Glutamatergic neuron (in vitro differentiated cells): ENCODE measurements around the gene PGAP6. TPM values are rescaled to one million over a fixed set of nuclear protein-coding genes. Genes with fewer than 3 reads are reported as not detected.

ENCODE experiments used
- DNase-seq: peaks from one replicate; pipeline ENCODE4 v3.0.0; 2022
- H3K27ac Mint-ChIP-seq: one replicate; pipeline ENCODE4 v1.8.0; 2020; ENCODE audit warnings: mild to moderate bottlenecking, mixed read lengths, inconsistent platforms; ENCODE audit not compliant: unreplicated experiment
- H3K27me3 Mint-ChIP-seq: one replicate; pipeline ENCODE4 v1.8.0; 2020; ENCODE audit warnings: mild to moderate bottlenecking, moderate library complexity, mixed read lengths, inconsistent platforms; ENCODE audit not compliant: unreplicated experiment
- H3K36me3 Mint-ChIP-seq: one replicate; pipeline ENCODE4 v1.8.0; 2020; ENCODE audit warnings: mild to moderate bottlenecking, mixed read lengths, inconsistent platforms; ENCODE audit not compliant: unreplicated experiment
- H3K4me1 Mint-ChIP-seq: one replicate; pipeline ENCODE4 v1.8.0; 2020; ENCODE audit warnings: mild to moderate bottlenecking, low read depth, mixed read lengths, inconsistent platforms; ENCODE audit not compliant: unreplicated experiment
- H3K4me3 Mint-ChIP-seq: one replicate; pipeline ENCODE4 v1.8.0; 2020; ENCODE audit warnings: mild to moderate bottlenecking, mixed read lengths, inconsistent platforms; ENCODE audit not compliant: unreplicated experiment
- H3K9me3 Mint-ChIP-seq: one replicate; pipeline ENCODE4 v1.8.0; 2020; ENCODE audit warnings: mild to moderate bottlenecking, moderate library complexity, mixed read lengths, inconsistent platforms; ENCODE audit not compliant: unreplicated experiment
- total RNA-seq: library from RNA; stranded (reverse); fragmentation: NEBNext Ultra II Directional; extraction: Animal tissue kit (Norgen Biotek cat#: 25700); gene quantifications from one replicate; pipeline ENCODE4 v1.2.1, GENCODE V29; 2021; ENCODE audit not compliant: unreplicated experiment
- TF ChIP-seq, protein P1 (sequence below): fragments of 200-600 bp; sonication (generic); IDR thresholded peaks from one replicate; pipeline ENCODE4 v1.5.0; 2021; ENCODE audit not compliant: partially characterized antibody, unreplicated experiment

Gene PGAP6
- total RNA-seq, 1 donor from 2014 or later, result 54.5 TPM

DNA sequence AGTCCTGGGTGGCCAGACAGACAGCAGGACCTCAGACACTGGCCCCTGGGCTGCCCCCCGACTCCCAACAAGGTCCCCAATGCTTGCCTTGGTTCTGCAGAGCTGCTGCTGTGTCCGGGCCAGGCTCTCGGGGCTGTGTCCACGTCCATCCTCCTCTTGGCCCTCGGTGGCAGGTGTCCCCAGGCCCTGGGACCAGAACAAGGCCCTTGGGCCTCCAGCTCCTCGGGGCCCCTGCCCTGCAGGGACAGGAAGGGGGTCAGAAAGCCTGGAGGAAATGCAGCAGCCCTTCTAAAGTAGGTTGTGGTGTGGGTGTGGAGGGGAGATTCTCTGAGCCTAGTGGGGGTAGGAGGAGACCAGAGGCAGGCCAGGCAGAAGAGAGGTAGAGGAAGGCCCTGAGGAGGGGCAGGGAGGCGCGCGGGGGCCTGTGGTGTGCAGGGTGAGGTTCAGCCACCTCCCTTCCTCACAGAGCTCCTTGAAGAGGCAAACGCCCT lies 26.8 kb downstream of the PGAP6 start:
- TF ChIP-seq, protein P1, sequence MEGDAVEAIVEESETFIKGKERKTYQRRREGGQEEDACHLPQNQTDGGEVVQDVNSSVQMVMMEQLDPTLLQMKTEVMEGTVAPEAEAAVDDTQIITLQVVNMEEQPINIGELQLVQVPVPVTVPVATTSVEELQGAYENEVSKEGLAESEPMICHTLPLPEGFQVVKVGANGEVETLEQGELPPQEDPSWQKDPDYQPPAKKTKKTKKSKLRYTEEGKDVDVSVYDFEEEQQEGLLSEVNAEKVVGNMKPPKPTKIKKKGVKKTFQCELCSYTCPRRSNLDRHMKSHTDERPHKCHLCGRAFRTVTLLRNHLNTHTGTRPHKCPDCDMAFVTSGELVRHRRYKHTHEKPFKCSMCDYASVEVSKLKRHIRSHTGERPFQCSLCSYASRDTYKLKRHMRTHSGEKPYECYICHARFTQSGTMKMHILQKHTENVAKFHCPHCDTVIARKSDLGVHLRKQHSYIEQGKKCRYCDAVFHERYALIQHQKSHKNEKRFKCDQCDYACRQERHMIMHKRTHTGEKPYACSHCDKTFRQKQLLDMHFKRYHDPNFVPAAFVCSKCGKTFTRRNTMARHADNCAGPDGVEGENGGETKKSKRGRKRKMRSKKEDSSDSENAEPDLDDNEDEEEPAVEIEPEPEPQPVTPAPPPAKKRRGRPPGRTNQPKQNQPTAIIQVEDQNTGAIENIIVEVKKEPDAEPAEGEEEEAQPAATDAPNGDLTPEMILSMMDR, result no peak
- Mint-ChIP-seq H3K9me3 (peaks cover 4% of the 10 kb centered on the region), H3K4me3 (no peak overlapping the region), H3K36me3 (no peaks in the 10 kb centered on the region), H3K27ac (no peak overlapping the region), H3K4me1 (no peaks in the 10 kb centered on the region), H3K27me3 (no peaks in the 10 kb centered on the region)
- no peak for DNase-seq

DNA sequence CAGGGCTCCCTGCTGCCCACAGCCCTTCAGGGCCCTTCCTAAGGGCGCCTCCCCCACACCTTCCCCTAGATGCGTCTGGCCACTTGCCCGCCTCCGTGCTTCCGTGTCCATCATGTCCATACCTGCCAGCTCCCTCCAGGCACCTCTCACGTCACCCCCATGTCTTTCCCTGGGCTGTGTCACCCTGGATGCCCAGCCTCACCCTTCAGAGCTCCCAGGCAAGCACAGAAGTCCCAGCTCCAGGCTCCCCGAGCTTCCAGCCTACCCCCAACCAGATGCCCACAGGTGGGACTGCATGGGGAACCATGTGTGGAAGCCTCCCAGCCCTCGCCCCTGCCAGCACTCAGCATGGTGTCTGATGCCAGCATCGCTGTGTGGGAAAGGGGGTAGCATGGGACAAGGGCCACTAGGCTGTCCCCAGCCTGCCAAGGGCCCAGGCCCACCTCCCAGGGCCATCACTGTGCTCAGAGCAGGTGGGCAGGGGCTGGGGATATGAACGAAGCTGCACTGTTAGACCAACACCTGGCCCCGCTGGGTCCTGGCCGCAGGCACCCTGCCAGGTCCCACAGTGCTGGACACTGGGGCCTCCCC lies 27.4 kb downstream of the PGAP6 start:
- Mint-ChIP-seq H3K36me3 (no peaks in the 10 kb centered on the region), H3K9me3 (peaks cover 4% of the 10 kb centered on the region), H3K27ac (no peak overlapping the region), H3K4me1 (no peaks in the 10 kb centered on the region), H3K27me3 (no peaks in the 10 kb centered on the region), H3K4me3 (peak overlapping the region; percentile 52)
- DNase-seq, result no peak
- TF ChIP-seq, protein P1, result no peak

DNA sequence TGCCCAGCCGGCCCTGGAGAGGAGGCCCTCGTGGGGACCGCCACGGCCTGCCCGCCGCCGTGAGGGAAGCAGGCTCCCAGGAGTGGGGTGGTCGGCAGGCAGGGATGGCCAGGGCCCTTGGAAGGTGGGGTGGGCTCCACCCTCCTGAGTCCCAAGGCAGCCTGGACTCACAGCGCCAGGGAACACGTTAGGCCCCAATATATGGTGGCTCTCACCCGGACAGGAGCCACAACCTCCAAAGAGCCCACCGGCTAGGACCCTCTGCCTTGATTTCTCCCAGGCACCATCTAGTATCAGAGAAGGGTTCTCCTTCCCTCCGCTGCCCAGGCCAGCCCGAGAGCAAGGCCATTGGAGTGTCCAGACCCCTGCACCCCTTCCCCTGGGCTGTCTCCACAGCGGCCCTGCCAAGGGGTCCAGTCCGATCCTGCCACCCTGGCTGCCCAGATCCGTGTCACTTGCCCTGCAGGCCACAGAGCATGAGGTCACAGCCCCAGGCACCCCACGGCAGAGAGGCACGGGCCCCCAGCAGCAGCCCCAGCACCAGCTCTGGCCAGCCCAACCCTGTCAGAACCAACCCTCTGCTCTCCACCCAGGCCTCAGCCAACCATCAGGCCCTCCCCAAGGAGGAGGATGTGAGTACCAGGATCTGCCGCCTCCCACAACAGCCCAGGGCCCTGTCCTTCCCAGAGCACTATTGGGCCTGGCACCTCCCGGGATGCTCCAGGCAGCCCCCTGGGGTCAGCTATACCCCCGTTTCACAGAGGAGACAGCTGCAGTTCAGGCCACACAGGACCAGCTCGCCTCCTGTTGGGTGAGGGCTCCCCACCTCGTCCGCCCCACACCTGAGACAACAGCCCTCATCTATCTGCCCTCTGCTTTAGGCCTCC lies 28.1 kb downstream of the PGAP6 start:
- DNase-seq, result no peak
- TF ChIP-seq, protein P1, result no peak
- no peaks in the 10 kb centered on the region for H3K36me3 Mint-ChIP-seq
- H3K27me3 Mint-ChIP-seq, result no peaks in the 10 kb centered on the region
- H3K27ac Mint-ChIP-seq, result no peak overlapping the region
- no peaks in the 10 kb centered on the region for H3K4me1 Mint-ChIP-seq
- peak overlapping the region; percentile 52 for H3K4me3 Mint-ChIP-seq
- peaks cover 4% of the 10 kb centered on the region for H3K9me3 Mint-ChIP-seq

DNA sequence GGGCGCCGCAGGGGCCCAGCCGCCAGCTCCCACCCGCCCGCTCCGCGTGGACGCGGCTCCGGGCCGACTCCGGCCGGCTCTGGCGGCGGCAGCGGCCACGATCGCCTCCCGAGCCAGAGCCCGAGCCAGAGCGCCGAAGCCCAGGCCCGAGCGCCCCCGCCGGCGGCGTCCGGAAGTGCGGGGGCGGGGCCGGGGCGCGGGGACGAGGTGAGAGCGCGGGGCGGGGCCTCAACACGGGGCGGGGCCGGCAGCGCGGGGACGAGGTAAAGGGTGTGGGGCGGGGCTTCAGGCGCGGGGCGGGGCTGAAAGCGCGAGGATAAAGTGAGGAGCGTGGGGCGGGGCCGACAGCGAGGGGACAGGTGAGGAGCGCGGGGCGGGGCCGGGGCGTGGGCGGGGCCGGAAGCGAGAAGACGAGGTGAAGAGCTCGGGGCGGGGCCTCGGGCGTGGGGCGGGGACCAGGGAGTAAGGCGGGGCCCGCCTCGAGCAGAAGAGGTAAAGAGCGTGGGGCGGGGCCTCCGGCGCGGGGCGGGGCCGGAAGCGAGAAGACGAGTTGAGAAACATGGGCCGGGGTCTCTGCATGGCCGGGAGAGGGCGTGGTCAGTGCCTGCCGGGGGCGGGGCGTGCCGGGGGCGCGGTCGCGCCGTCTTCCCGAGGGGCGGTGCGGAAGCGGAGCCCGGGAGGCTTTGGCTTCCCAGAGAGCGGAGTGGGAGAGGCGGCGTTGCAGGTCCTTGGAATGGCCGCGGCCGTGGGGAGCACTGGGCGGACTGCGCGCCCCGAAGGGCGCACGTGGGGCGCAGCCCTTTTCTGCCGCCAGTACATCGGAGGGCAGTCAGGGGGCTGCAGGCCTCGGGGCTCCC lies 29.0 kb downstream of the PGAP6 start, which contains the start of gene AXIN1:
TSS of gene AXIN1 (minus strand) at position 177 of the 857 bp plus-strand sequence. CDS start 5,698 bp downstream, outside the sequence.
- Mint-ChIP-seq H3K27ac (no peak within 1 kb of the TSS), H3K36me3 (no peaks in the 10 kb centered on the region), H3K4me3 (peak within 1 kb of the TSS; percentile 92), H3K27me3 (no peaks in the 10 kb centered on the region), H3K9me3 (peaks cover 4% of the 10 kb centered on the region), H3K4me1 (no peaks in the 10 kb centered on the region)
- peak; percentile 99 for DNase-seq
- TF ChIP-seq, protein P1, result peak; percentile 65
